HCT116 (cell line): ENCODE measurements around the gene CGRRF1. TPM values are rescaled to one million over a fixed set of nuclear protein-coding genes. Genes with fewer than 3 reads are reported as not detected.

ENCODE experiments used
- ATAC-seq: fragments of 200-7000 bp; cut with Tn5 transposase; 2 replicates; pipeline ENCODE4 v1.9.1; 2020; ENCODE audit warnings: mild to moderate bottlenecking, moderate library complexity
- Bru-seq: library from RNA; stranded (reverse); fragments of 400-500 nt; gene quantifications from one replicate; lab custom pipeline; 2021; lab: Mats Ljungman, UMichigan
- BruChase-seq, 2 experiments: library from RNA; stranded (reverse); fragments of 400-500 nt; gene quantifications; one replicate each; lab custom pipeline; 2021; lab: Mats Ljungman, UMichigan
- BruUV-seq: library from RNA; stranded (reverse); fragments of 400-500 nt; replicated peaks from 2 replicates; lab custom pipeline; 2021; lab: Mats Ljungman, UMichigan
- CTCF ChIA-PET: fragments of 300-600 bp; sonication (Branson Sonifier 250); formaldehyde crosslinking; loops from one replicate; lab custom pipeline; 2021; ENCODE audit warnings: antibody characterized with exemption; lab: Charles Lee
- POLR2A ChIA-PET: fragments of 300-600, 350-600 bp; sonication (Branson Sonifier 250); formaldehyde crosslinking; loops from one replicate; lab custom pipeline; 2021; ENCODE audit warnings: antibody characterized with exemption; lab: Charles Lee
- RAD21 ChIA-PET, 2 experiments: fragments of 300-600 bp; sonication (Branson Sonifier 250); formaldehyde crosslinking; loops; one replicate each; lab custom pipeline; 2023; ENCODE audit warnings: low total read pairs in 2 of 2; ENCODE audit not compliant: uncharacterized antibody in 2 of 2, unreplicated experiment in 2 of 2, low non-redundant PET in 1 of 2; lab: Charles Lee
- DNase-seq: peaks from one replicate; pipeline ENCODE4 v3.0.0-alpha.2; 2010; ENCODE audit warnings: low read depth, low spot score
- H2AFZ ChIP-seq: fragments of 200-600 bp; shearing (Covaris generic), sonication (generic); 2 replicates; pipeline ENCODE4 v1.6.1; 2017; ENCODE audit warnings: low read depth, mixed run types, mixed read lengths, antibody characterized with exemption, low read length; ENCODE audit not compliant: poor library complexity, severe bottlenecking
- H3K27ac ChIP-seq: 2 replicates; pipeline ENCODE4 v1.5.1; 2012; ENCODE audit warnings: low read depth, low read length
- H3K27me3 ChIP-seq: fragments of 200-600 bp; sonication (generic); 2 replicates; pipeline ENCODE4 v1.6.1; 2016; ENCODE audit warnings: mixed run types, low read length, mixed read lengths; ENCODE audit not compliant: insufficient read depth
- H3K36me3 ChIP-seq, 2 experiments: fragments of 200-500 bp in 1 of 2; fragments of 200-600 bp in 1 of 2; sonication (Bioruptor generic) in 1 of 2; sonication (generic) in 1 of 2; 2 replicates each; pipeline versions ENCODE4 v1.5.1 to v1.6.1; 2014 to 2016; ENCODE audit warnings: low read length in 2 of 2, inconsistent platforms in 1 of 2, mixed read lengths in 1 of 2, mixed run types in 1 of 2; ENCODE audit not compliant: insufficient read depth in 2 of 2, control insufficient read depth in 1 of 2
- H3K4me1 ChIP-seq, 2 experiments: fragments of 200-600 bp in 1 of 2; sonication (generic) in 1 of 2; 2 replicates each; pipeline versions ENCODE4 v1.5.1 to v1.6.1; 2012 to 2017; ENCODE audit warnings: low read length in 2 of 2, inconsistent platforms in 1 of 2, mild to moderate bottlenecking in 1 of 2, mixed read lengths in 1 of 2, mixed run types in 1 of 2, moderate library complexity in 1 of 2; ENCODE audit not compliant: insufficient read depth in 2 of 2, control insufficient read depth in 1 of 2
- H3K4me2 ChIP-seq: fragments of 200-600 bp; sonication (generic); 2 replicates; pipeline ENCODE4 v1.6.1; 2017; ENCODE audit warnings: mixed run types, low read length, mixed read lengths
- H3K4me3 ChIP-seq, 2 experiments: fragments of 200-600 bp in 1 of 2; sonication (generic) in 1 of 2; replicated peaks in 1 of 2; 2 replicates each; pipeline ENCODE4 v1.5.1; 2011 to 2016; ENCODE audit warnings: low read length in 2 of 2, control low read depth in 1 of 2, low read depth in 1 of 2, mild to moderate bottlenecking in 1 of 2, mixed read lengths in 1 of 2, mixed run types in 1 of 2
- H3K79me2 ChIP-seq: fragments of 200-600 bp; sonication (generic); 2 replicates; pipeline ENCODE4 v1.6.1; 2017; ENCODE audit warnings: mild to moderate bottlenecking, mixed run types, low read length, moderate library complexity, mixed read lengths; ENCODE audit not compliant: insufficient read depth
- H3K9ac ChIP-seq: fragments of 200-600 bp; sonication (generic); 2 replicates; pipeline ENCODE4 v1.6.1; 2016; ENCODE audit warnings: low read length, mixed read lengths
- H3K9me2 ChIP-seq: fragments of 200-600 bp; sonication (generic), shearing (Covaris generic); 2 replicates; pipeline ENCODE4 v1.6.1; 2017; ENCODE audit warnings: mixed run types, mild to moderate bottlenecking, moderate library complexity; ENCODE audit not compliant: insufficient read depth
- H3K9me3 ChIP-seq, 2 experiments: fragments of 200-500 bp in 1 of 2; fragments of 200-600 bp in 1 of 2; sonication (Bioruptor generic) in 1 of 2; sonication (generic) in 1 of 2; 2 replicates each; pipeline ENCODE4 v1.6.1; 2014 to 2017; ENCODE audit warnings: low read length in 2 of 2, mixed read lengths in 2 of 2, inconsistent platforms in 1 of 2, low read depth in 1 of 2, mild to moderate bottlenecking in 1 of 2, mixed run types in 1 of 2, moderate library complexity in 1 of 2; ENCODE audit not compliant: control insufficient read depth in 1 of 2, insufficient read depth in 1 of 2
- H4K20me1 ChIP-seq: fragments of 200-600 bp; sonication (generic), shearing (Covaris generic); 2 replicates; pipeline ENCODE4 v1.6.1; 2017; ENCODE audit warnings: mixed run types, mild to moderate bottlenecking, moderate library complexity; ENCODE audit not compliant: insufficient read depth
- CBX3 ChIP-seq: IDR thresholded peaks from 2 replicates; pipeline ENCODE4 v1.6.1; 2012; ENCODE audit warnings: low read depth
- EGR1 ChIP-seq: IDR thresholded peaks from 2 replicates; pipeline ENCODE4 v1.6.1; 2012; ENCODE audit warnings: low read depth
- ELF1 ChIP-seq: IDR thresholded peaks from 2 replicates; pipeline ENCODE4 v1.6.1; 2012; ENCODE audit warnings: low read depth, borderline replicate concordance
- JUND ChIP-seq: IDR thresholded peaks from 2 replicates; pipeline ENCODE4 v1.6.1; 2012
- POLR2A ChIP-seq: IDR thresholded peaks from 2 replicates; pipeline ENCODE4 v1.7.0; 2011; ENCODE audit warnings: borderline replicate concordance; ENCODE audit not compliant: insufficient read depth, insufficient read length; ENCODE audit errors: extremely low read depth
- POLR2AphosphoS5 ChIP-seq: IDR thresholded peaks from 2 replicates; pipeline ENCODE4 v1.6.1; 2011; ENCODE audit warnings: mild to moderate bottlenecking, low read depth, low read length, moderate library complexity
- RAD21 ChIP-seq: IDR thresholded peaks from 2 replicates; pipeline ENCODE4 v1.6.1; 2012; ENCODE audit warnings: low read depth, mild to moderate bottlenecking
- SIN3A ChIP-seq: IDR thresholded peaks from 2 replicates; pipeline ENCODE4 v1.6.1; 2012; ENCODE audit warnings: low read depth
- SP1 ChIP-seq: IDR thresholded peaks from 2 replicates; pipeline ENCODE4 v1.6.1; 2012; ENCODE audit warnings: low read depth
- TCF7L2 ChIP-seq: IDR thresholded peaks from 2 replicates; pipeline ENCODE4 v1.7.0; 2011; ENCODE audit warnings: borderline replicate concordance, inconsistent platforms; ENCODE audit not compliant: insufficient read depth, insufficient read length; ENCODE audit errors: extremely low read depth
- YY1 ChIP-seq: IDR thresholded peaks from 2 replicates; pipeline ENCODE4 v1.6.1; 2011; ENCODE audit warnings: low read length, low read depth, moderate library complexity, mild to moderate bottlenecking; ENCODE audit not compliant: insufficient replicate concordance; ENCODE audit errors: extremely low read depth
- ZFX ChIP-seq: fragments of 450-650 bp; IDR thresholded peaks from 2 replicates; pipeline ENCODE4 v1.6.1; 2017
- intact Hi-C: fragments of 100-400 bp; cut with micrococcal nuclease; formaldehyde crosslinking; loops from 2 replicates; pipeline ENCODE4 v1.10.0; 2022
- long read RNA-seq: library from polyadenylated mRNA; unstranded; transcript quantifications from one replicate; pipeline ENCODE4 v2.0.0, GENCODE V29; 2021; ENCODE audit not compliant: unreplicated experiment
- polyA plus RNA-seq: library from polyadenylated mRNA; unstranded; fragments of >200 nt; gene quantifications from 2 replicates; pipeline ENCODE4 v1.2.1, GENCODE V29; 2012; ENCODE audit warnings: missing spikeins
- total RNA-seq: library from RNA; stranded (reverse); gene quantifications from one replicate; pipeline ENCODE4 v1.2.1, GENCODE V29; 2021; ENCODE audit not compliant: unreplicated experiment
- TF ChIP-seq, protein P1 (sequence below), 3 experiments: fragments of 200-600 bp in 1 of 3; sonication (generic) in 1 of 3; IDR thresholded peaks in 2 of 3; conservative IDR thresholded peaks in 1 of 3; 2 replicates each; pipeline ENCODE4 v1.5.1; 2012 to 2017; ENCODE audit warnings: low read depth in 2 of 3, low read length in 2 of 3, antibody characterized with exemption in 1 of 3, borderline replicate concordance in 1 of 3, control low read depth in 1 of 3, mild to moderate bottlenecking in 1 of 3, mixed read lengths in 1 of 3, mixed run types in 1 of 3, moderate library complexity in 1 of 3; ENCODE audit not compliant: insufficient read depth in 1 of 3
- TF ChIP-seq, protein P2 (sequence below): IDR thresholded peaks from 2 replicates; pipeline ENCODE4 v1.6.1; 2011; ENCODE audit warnings: mild to moderate bottlenecking, low read length, moderate library complexity; ENCODE audit not compliant: insufficient replicate concordance; ENCODE audit errors: extremely low read depth
- TF ChIP-seq, protein P3 (sequence below): IDR thresholded peaks from 2 replicates; pipeline ENCODE4 v1.6.1; 2012
- TF ChIP-seq, protein P4 (sequence below): IDR thresholded peaks from 2 replicates; pipeline ENCODE4 v1.6.1; 2012

CGRRF1 gene, protein sequence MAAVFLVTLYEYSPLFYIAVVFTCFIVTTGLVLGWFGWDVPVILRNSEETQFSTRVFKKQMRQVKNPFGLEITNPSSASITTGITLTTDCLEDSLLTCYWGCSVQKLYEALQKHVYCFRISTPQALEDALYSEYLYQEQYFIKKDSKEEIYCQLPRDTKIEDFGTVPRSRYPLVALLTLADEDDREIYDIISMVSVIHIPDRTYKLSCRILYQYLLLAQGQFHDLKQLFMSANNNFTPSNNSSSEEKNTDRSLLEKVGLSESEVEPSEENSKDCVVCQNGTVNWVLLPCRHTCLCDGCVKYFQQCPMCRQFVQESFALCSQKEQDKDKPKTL
- total RNA-seq (15.9 TPM), Bru-seq, nascent RNA (percentile 64 among the genes with signal in this experiment), BruChase-seq, experiment 1, labeled RNA remaining after a 6-hour chase (percentile 47 among the genes with signal in this experiment), BruChase-seq, experiment 2, labeled RNA remaining after a 2-hour chase (percentile 56 among the genes with signal in this experiment)
- polyA plus RNA-seq, result 8.1 and 13.1 TPM in 2 replicates
- long read RNA-seq, transcript CGRRF1-201 (6 exons, 2,057 nt), result major isoform, 8 of 15 reads
- long read RNA-seq, partial matches to known transcripts, result 0 of 15 reads
- long read RNA-seq, other reads (novel, unspliced or antisense), result 7 of 15 reads

DNA sequence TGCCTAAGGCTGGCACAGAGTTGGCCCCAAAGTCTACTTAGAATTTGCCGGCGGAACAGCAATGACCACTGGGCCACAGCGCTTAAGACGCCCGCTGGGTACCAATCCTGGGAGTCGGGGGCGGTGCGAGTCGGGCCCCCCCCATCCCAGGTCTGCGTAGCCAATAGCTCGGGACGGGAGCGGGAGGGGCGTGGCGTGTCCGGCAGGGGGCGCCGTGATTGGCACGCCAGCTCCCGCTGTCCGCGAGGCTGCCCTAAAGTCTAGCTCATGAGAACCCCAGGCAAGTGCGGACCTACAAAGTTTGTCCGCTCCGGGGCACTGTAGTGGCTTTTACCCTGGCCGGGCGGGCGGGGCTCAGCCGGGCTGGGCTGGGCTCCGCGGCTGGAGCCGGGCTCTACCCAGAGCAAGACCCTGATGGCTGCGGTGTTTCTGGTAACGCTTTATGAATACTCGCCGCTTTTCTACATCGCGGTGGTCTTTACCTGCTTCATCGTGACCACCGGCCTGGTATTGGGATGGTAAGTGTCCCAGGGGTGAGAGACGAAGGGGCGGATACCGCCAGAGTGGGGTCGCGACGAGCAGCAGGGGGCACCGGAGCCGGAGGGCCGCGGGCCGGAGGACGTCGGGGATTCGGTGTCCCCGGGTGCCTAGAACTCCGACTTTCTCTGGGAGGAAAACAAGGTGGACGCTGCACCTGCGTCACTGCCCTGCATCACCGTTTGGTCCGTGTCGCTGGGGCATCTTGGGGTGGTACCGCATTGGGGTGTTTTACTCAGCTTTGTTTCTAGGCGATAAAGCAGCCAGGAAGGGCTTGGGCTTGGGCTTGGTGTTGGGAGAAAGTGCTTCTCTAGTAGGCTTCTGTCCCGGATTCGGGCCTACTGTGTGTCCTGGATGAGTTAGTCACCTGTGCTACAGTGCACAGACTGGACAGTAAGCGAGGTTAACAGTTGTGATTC is at the start of gene CGRRF1:
TSS of gene CGRRF1 (plus strand) at position 361 of the 956 bp plus-strand sequence. CDS start at position 415, 54 bp downstream.
- no TSS peak for BruUV-seq
- ChIA-PET CTCF (interaction anchor here (0.6 to 3.1 kb wide), 6 partner anchors 16 to 267 kb away, joined by 3 to 10 read pairs (median 5); no protein-coding TSS in a partner anchor), POLR2A (interaction anchor here (0.7 to 2.6 kb wide), 5 partner anchors 17 to 56 kb away, joined by 3 to 16 read pairs (median 4); partner anchors contain the start of gene GMFB), RAD21 (interaction anchor here in 1 of 2 experiments (0.9 kb wide), 1 partner anchor 264 kb away, joined by 3 read pairs; no protein-coding TSS in a partner anchor)
- intact Hi-C loops, result loop anchor here (5.0 kb wide), 1 partner anchor 262 kb away; no protein-coding TSS in a partner anchor
- peak within 1 kb of the TSS; percentile 82 for H3K9ac ChIP-seq
- no peaks in the 10 kb centered on the region for H4K20me1 ChIP-seq
- no peaks in the 10 kb centered on the region for H3K36me3 ChIP-seq
- peaks cover 15% of the 10 kb centered on the region for H3K79me2 ChIP-seq
- no peaks in the 10 kb centered on the region for H3K27me3 ChIP-seq
- ATAC-seq (peak; percentile 99), DNase-seq (peak; percentile 96)
- H3K4me2 ChIP-seq, result peak within 1 kb of the TSS; percentile 86
- H3K4me1 ChIP-seq, result peaks cover 5 to 18% of the 10 kb centered on the region in 2 experiments; a peak in 3 of 4 replicates
- peak within 1 kb of the TSS; percentile 49; the same call in 1 of the 2 replicates for H3K27ac ChIP-seq
- H3K9me3 ChIP-seq, result 0 out of 4 replicates have a peak, but pooled peaks cover 0 to under 1% of the 10 kb centered on the region in 2 experiments
- peak within 1 kb of the TSS; percentile 70 for H2AFZ ChIP-seq
- no peaks in the 10 kb centered on the region for H3K9me2 ChIP-seq
- peak within 1 kb of the TSS; percentile 60 to 84 for H3K4me3 ChIP-seq
- TF ChIP-seq, protein P1, sequence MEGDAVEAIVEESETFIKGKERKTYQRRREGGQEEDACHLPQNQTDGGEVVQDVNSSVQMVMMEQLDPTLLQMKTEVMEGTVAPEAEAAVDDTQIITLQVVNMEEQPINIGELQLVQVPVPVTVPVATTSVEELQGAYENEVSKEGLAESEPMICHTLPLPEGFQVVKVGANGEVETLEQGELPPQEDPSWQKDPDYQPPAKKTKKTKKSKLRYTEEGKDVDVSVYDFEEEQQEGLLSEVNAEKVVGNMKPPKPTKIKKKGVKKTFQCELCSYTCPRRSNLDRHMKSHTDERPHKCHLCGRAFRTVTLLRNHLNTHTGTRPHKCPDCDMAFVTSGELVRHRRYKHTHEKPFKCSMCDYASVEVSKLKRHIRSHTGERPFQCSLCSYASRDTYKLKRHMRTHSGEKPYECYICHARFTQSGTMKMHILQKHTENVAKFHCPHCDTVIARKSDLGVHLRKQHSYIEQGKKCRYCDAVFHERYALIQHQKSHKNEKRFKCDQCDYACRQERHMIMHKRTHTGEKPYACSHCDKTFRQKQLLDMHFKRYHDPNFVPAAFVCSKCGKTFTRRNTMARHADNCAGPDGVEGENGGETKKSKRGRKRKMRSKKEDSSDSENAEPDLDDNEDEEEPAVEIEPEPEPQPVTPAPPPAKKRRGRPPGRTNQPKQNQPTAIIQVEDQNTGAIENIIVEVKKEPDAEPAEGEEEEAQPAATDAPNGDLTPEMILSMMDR (IDR thresholded peaks at IDR 0.05 in 2 of 3, conservative IDR thresholded peaks at IDR 0.05 in 1 of 3; ENCODE audit: borderline replicate concordance in 1 of 3, insufficient read depth in 1 of 3, low read depth in 2 of 3, low read length in 2 of 3), result peak in 1 of 3 experiments; percentile 19; a peak in 2 of 6 replicates
- TF ChIP-seq SIN3A (peak; percentile 60; the same call in 1 of the 2 replicates), RAD21 (no peak), EGR1 (peak; percentile 56; the same call in 1 of the 2 replicates), ZFX (peak; percentile 39; the same call in 1 of the 2 replicates), SP1 (peak; percentile 80), JUND (no peak), POLR2A (peak; percentile 66), TCF7L2 (peak; percentile 24), CBX3 (peak; percentile 64; the same call in 1 of the 2 replicates), POLR2AphosphoS5 (peak; percentile 90), ELF1 (no peak; the same call in 1 of the 2 replicates), YY1 (no peak)
- TF ChIP-seq, protein P2, sequence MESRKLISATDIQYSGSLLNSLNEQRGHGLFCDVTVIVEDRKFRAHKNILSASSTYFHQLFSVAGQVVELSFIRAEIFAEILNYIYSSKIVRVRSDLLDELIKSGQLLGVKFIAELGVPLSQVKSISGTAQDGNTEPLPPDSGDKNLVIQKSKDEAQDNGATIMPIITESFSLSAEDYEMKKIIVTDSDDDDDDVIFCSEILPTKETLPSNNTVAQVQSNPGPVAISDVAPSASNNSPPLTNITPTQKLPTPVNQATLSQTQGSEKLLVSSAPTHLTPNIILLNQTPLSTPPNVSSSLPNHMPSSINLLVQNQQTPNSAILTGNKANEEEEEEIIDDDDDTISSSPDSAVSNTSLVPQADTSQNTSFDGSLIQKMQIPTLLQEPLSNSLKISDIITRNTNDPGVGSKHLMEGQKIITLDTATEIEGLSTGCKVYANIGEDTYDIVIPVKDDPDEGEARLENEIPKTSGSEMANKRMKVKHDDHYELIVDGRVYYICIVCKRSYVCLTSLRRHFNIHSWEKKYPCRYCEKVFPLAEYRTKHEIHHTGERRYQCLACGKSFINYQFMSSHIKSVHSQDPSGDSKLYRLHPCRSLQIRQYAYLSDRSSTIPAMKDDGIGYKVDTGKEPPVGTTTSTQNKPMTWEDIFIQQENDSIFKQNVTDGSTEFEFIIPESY, result peak; percentile 90
- TF ChIP-seq, protein P3, sequence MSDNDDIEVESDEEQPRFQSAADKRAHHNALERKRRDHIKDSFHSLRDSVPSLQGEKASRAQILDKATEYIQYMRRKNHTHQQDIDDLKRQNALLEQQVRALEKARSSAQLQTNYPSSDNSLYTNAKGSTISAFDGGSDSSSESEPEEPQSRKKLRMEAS, result peak; percentile 71
- TF ChIP-seq, protein P4, sequence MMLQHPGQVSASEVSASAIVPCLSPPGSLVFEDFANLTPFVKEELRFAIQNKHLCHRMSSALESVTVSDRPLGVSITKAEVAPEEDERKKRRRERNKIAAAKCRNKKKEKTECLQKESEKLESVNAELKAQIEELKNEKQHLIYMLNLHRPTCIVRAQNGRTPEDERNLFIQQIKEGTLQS, result no peak
